Keratinocyte (primary cell): ENCODE results near the gene YY1. TPM values are rescaled to one million over a fixed set of nuclear protein-coding genes. Genes with fewer than 3 reads are reported as not detected.

ENCODE experiments used
- DNase-seq: peaks from one replicate; pipeline ENCODE4 v3.0.0-alpha.2; 2011; ENCODE audit warnings: low read depth, missing footprints, low spot score
- FAIRE-seq: peaks from 2 replicates; lab custom pipeline; 2011; peaks lifted over from hg19 to GRCh38; lab: Jason Lieb, UNC
- H2AFZ ChIP-seq: 2 replicates; pipeline ENCODE4 v1.6.0; 2012; ENCODE audit warnings: low read length, control low read depth, inconsistent platforms; ENCODE audit not compliant: control insufficient read depth
- H3K27ac ChIP-seq: 2 replicates; pipeline ENCODE4 v1.5.1; 2011; ENCODE audit warnings: low read length; ENCODE audit not compliant: control insufficient read depth, insufficient read depth
- H3K27me3 ChIP-seq: 3 replicates; pipeline ENCODE4 v1.6.0; 2011; ENCODE audit warnings: low read length; ENCODE audit not compliant: control insufficient read depth, insufficient read depth; ENCODE audit errors: extremely low read depth
- H3K36me3 ChIP-seq, 2 experiments: 2 replicates in 1 of 2; 3 replicates in 1 of 2; pipeline ENCODE4 v1.5.1; 2011; ENCODE audit warnings: low read length in 2 of 2, mild to moderate bottlenecking in 1 of 2; ENCODE audit not compliant: control insufficient read depth in 2 of 2, insufficient read depth in 2 of 2; ENCODE audit errors: extremely low read depth in 1 of 2
- H3K4me1 ChIP-seq: 3 replicates; pipeline ENCODE4 v1.5.1; 2011; ENCODE audit warnings: low read length; ENCODE audit not compliant: control insufficient read depth, insufficient read depth; ENCODE audit errors: extremely low read depth
- H3K4me2 ChIP-seq: 3 replicates; pipeline ENCODE4 v1.6.0; 2011; ENCODE audit warnings: low read depth, low read length; ENCODE audit not compliant: control insufficient read depth, insufficient read depth; ENCODE audit errors: extremely low read depth
- H3K4me3 ChIP-seq, 3 experiments: fragments of 200-600 bp in 1 of 3; sonication (generic) in 1 of 3; 2 replicates in 2 of 3; 3 replicates in 1 of 3; pipeline ENCODE4 v1.5.1; 2011 to 2016; ENCODE audit warnings: low read length in 3 of 3, mild to moderate bottlenecking in 3 of 3, control low read depth in 2 of 3, inconsistent platforms in 1 of 3, low read depth in 1 of 3, mixed read lengths in 1 of 3, mixed run types in 1 of 3, moderate library complexity in 1 of 3; ENCODE audit not compliant: control insufficient read depth in 2 of 3, insufficient read depth in 2 of 3; ENCODE audit errors: extremely low read depth in 1 of 3
- H3K79me2 ChIP-seq: 2 replicates; pipeline ENCODE4 v1.6.0; 2012; ENCODE audit warnings: low read length; ENCODE audit not compliant: control insufficient read depth, insufficient read depth
- H3K9ac ChIP-seq: 3 replicates; pipeline ENCODE4 v1.6.0; 2011; ENCODE audit warnings: low read length; ENCODE audit not compliant: control insufficient read depth, insufficient read depth; ENCODE audit errors: extremely low read depth
- H3K9me1 ChIP-seq: 3 replicates; pipeline ENCODE4 v1.6.0; 2011; ENCODE audit warnings: low read length; ENCODE audit not compliant: control insufficient read depth, insufficient read depth; ENCODE audit errors: extremely low read depth
- H3K9me3 ChIP-seq: 2 replicates; pipeline ENCODE4 v1.5.1; 2012; ENCODE audit warnings: low read depth, low read length; ENCODE audit not compliant: control insufficient read depth
- H4K20me1 ChIP-seq: 3 replicates; pipeline ENCODE4 v1.6.0; 2011; ENCODE audit warnings: low read length; ENCODE audit not compliant: control insufficient read depth, insufficient read depth; ENCODE audit errors: extremely low read depth
- EZH2 ChIP-seq: IDR thresholded peaks from one replicate; pipeline ENCODE4 v1.6.1; 2012; ENCODE audit warnings: inconsistent platforms, mild to moderate bottlenecking, low read length, moderate library complexity
- dilution Hi-C: fragments of 300-500 bp; cut with MboI; formaldehyde crosslinking; loops from one replicate; pipeline ENCODE4 v1.7.0; 2020; ENCODE audit warnings: low sequenced_read_pairs; ENCODE audit not compliant: extremely low pct_ligation_motif_present
- polyA plus RNA-seq, 5 experiments: library from polyadenylated mRNA; depleted of rRNA in 3 of 5; stranded (reverse) in 3 of 5; stranded (forward) in 1 of 5; unstranded in 1 of 5; fragments of >200 nt; gene quantifications; 1 replicate in 1 of 5; 2 replicates in 3 of 5; 3 replicates in 1 of 5; pipeline versions ENCODE4 v1.2.1 to v1.2.3, GENCODE V29; 2011 to 2012; ENCODE audit warnings: missing spikeins in 2 of 5, low read depth in 1 of 5, low replicate concordance in 1 of 5
- TF ChIP-seq, protein P1 (sequence below), 3 experiments: IDR thresholded peaks in 1 of 3; conservative IDR thresholded peaks in 1 of 3; optimal IDR thresholded peaks in 1 of 3; 2 replicates in 2 of 3; 3 replicates in 1 of 3; pipeline versions ENCODE3 to v1.5.1; 2011; ENCODE audit warnings: low read length in 3 of 3, mild to moderate bottlenecking in 3 of 3, moderate library complexity in 2 of 3, control low read depth in 1 of 3, inconsistent platforms in 1 of 3; ENCODE audit not compliant: insufficient read depth in 2 of 3; ENCODE audit errors: extremely low read depth in 1 of 3

Gene YY1
- polyA plus RNA-seq, 1 donor (not counting 4 experiments of a cell fraction or from before 2014, with no cell fraction given): 65.6 TPM

- Histone ChIP-seq H3K79me2 (no peaks in the 10 kb centered on the region), H3K9me1 (no peaks in the 10 kb centered on the region), H3K4me2 (no peak overlapping the region), H3K4me3 (no peak overlapping the region), H3K9ac (no peak overlapping the region), H3K27me3 (no peaks in the 10 kb centered on the region), H3K9me3 (no peaks in the 10 kb centered on the region), H3K36me3 (peaks cover 0 to 2% of the 10 kb centered on the region in 2 experiments), H3K27ac (no peak overlapping the region), H2AFZ (no peak overlapping the region), H4K20me1 (no peaks in the 10 kb centered on the region), H3K4me1 (no peaks in the 10 kb centered on the region)
- FAIRE-seq (no peak), DNase-seq (no peak)
- dilution Hi-C loops: no loop called here
- no peak for TF ChIP-seq EZH2
- TF ChIP-seq, protein P1, sequence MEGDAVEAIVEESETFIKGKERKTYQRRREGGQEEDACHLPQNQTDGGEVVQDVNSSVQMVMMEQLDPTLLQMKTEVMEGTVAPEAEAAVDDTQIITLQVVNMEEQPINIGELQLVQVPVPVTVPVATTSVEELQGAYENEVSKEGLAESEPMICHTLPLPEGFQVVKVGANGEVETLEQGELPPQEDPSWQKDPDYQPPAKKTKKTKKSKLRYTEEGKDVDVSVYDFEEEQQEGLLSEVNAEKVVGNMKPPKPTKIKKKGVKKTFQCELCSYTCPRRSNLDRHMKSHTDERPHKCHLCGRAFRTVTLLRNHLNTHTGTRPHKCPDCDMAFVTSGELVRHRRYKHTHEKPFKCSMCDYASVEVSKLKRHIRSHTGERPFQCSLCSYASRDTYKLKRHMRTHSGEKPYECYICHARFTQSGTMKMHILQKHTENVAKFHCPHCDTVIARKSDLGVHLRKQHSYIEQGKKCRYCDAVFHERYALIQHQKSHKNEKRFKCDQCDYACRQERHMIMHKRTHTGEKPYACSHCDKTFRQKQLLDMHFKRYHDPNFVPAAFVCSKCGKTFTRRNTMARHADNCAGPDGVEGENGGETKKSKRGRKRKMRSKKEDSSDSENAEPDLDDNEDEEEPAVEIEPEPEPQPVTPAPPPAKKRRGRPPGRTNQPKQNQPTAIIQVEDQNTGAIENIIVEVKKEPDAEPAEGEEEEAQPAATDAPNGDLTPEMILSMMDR (optimal IDR thresholded peaks at IDR 0.05 in 1 of 3, IDR thresholded peaks at IDR 0.05 in 1 of 3, conservative IDR thresholded peaks at IDR 0.05 in 1 of 3; ENCODE audit: extremely low read depth in 1 of 3, insufficient read depth in 2 of 3, low read length in 3 of 3): no peak
Measured at GRCh38 chr14:100294963-100295330, 56.0 kb downstream of the YY1 start.

GRCh38 chr14:100295376-100296105 lies 56.6 kb downstream of the YY1 start:
- Histone ChIP-seq H3K36me3 (peaks cover 0 to 2% of the 10 kb centered on the region in 2 experiments), H3K4me2 (no peak overlapping the region), H3K79me2 (no peaks in the 10 kb centered on the region), H4K20me1 (no peaks in the 10 kb centered on the region), H3K9me3 (no peaks in the 10 kb centered on the region), H3K27ac (no peak overlapping the region), H3K27me3 (no peaks in the 10 kb centered on the region), H3K9me1 (no peaks in the 10 kb centered on the region), H2AFZ (no peak overlapping the region), H3K9ac (no peak overlapping the region), H3K4me1 (no peaks in the 10 kb centered on the region), H3K4me3 (no peak overlapping the region)
- TF ChIP-seq, protein P1 (optimal IDR thresholded peaks at IDR 0.05 in 1 of 3, IDR thresholded peaks at IDR 0.05 in 1 of 3, conservative IDR thresholded peaks at IDR 0.05 in 1 of 3; ENCODE audit: extremely low read depth in 1 of 3, insufficient read depth in 2 of 3, low read length in 3 of 3): no peak
- no peak for TF ChIP-seq EZH2
- DNase-seq: no peak
- dilution Hi-C loops: no loop called here
- FAIRE-seq: no peak
